Esophagus squamous epithelium (tissue), 4 donors: ENCODE results near the gene NET1.

Experiments
- CTCF ChIP-seq, 6 experiments: fragments of 450-650 bp in 4 of 6; fragments of 200-600 bp in 2 of 6; sonication (generic) in 2 of 6; IDR thresholded peaks; one replicate each; pipeline ENCODE4 v1.5.1; 2016 to 2019; ENCODE audit warnings: antibody characterized with exemption in 6 of 6, mild to moderate bottlenecking in 4 of 6, moderate library complexity in 4 of 6
- POLR2A ChIP-seq, 4 donors: fragments of 450-650 bp; IDR thresholded peaks; one replicate each; pipeline ENCODE4 v1.6.1; 2017; ENCODE audit warnings: antibody characterized with exemption in 4 of 4, mild to moderate bottlenecking in 4 of 4, moderate library complexity in 3 of 4

GRCh38 chr10:5400468-5401240, 11.7 kb upstream of the NET1 start:
- TF ChIP-seq CTCF (IDR thresholded peaks at IDR 0.05) (no peak), POLR2A (IDR thresholded peaks at IDR 0.05) (no peak)
